Glomerular visceral epithelial cell (primary cell): ENCODE measurements around the gene DPF3.
A peak's percentile ranks its signal among the peaks of the same experiment; 100 is the strongest.

Experiments used
- DNase-seq: peaks from one replicate; pipeline ENCODE4 v3.0.0-alpha.2; 2016; ENCODE audit errors: extremely low spot score

DPF3 gene

DNA sequence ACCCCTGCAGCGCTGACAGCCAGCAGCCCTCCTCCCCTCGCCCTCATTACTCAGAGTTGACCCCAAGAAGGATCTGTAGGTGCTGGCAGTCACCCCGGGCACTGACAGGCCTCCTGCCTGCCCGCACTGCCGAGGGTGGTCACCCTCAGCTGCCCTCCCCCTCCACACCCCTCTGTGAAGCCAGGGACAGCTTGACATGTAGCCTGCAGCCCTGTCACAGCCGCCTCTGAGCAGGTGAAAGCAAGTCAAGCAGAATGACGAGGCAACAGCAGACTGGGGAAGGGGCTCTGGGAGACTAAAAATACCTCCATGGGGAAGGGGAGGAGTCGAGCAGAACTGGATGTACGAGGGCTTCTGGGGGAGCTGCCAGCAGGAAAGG lies 178.1 kb downstream of the DPF3 start:
- no peak for DNase-seq

DNA sequence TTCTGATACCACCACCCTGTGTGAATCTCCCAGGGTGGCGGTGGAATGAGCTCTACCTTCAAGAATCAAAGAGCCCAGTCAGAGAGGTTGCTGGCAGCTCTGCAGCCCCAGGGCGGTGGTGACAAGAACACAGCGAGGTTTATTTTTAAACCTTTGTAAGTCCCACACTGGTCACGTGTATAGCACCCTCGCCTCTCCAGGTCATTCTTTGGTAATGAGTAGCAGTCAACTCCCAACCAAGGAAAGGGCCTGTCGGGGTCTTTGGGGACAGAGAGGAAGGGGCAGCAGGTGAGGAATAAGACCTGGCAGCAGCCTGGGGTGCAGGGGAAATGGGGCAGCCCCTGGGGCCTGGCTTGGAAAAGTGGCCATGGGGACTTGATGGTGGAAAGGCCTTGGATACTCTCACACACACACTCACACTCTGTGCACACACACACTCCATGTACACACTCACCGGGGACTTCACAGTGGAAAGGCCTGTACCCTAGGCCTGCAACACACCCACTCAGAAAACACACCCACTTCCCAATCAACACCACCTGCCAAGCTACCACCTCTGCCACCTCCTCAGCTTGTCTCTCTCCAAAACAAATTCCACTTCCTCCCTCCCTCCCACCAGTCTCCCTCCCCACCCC lies 178.6 kb downstream of the DPF3 start:
- DNase-seq = no peak

DNA sequence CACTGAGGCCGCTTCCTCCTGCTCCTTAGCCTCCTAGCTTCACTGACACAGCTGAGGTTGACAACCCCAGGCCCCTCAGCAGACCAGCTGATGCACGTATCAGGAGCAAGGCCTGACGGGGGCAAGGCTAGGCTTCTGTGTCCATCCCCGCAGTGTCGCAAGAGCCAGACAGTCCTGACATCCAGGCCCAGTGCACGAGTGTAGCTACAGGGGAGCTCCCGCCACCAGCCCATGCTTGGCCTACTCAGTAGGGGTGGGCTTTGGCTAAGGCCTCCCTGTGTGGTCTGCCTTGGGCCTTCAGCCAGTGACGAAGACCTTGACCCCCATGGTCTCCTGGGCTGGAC lies 179.1 kb downstream of the DPF3 start:
- no peak for DNase-seq

DNA sequence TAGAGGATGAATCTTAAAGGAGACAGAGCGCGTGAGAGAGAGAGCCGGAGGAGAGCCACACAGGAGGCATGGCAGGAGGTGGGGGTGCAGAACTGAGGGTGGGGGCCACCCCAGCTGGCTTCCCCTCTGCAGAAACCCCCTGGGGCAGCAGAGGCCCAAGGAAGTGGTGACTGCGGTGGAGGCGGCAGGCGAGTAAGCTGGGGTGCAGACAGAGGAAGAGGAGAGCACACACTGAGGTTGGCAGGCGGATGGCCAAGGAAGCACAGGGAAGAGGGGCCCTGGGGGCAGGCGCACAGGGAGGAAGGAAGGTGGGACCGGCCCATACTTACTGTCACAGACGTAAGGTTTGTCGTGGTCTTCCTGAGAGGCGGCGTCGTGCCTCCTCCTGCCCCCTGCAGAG lies 179.8 kb downstream of the DPF3 start:
- no peak for DNase-seq

DNA sequence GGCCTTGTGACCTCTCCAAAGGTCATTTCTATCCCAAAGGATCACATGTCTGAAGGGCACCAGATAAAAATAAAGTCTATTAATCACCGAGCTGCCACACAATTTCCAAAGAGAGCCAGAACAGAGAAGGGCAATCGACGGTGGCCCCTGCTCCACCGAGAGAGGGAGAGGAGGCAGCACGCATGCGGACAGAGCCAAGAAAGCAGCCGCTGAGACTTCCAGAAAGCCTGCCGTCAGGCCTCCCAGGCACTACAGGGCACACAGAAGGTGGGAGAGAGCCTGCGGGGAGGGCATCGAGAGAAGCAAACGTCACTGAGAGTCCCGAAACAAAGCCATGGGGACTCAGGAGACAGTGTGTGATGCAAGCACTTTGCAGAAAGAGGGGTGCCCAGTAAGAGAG lies 182.0 kb downstream of the DPF3 start:
- DNase-seq = no peak

DNA sequence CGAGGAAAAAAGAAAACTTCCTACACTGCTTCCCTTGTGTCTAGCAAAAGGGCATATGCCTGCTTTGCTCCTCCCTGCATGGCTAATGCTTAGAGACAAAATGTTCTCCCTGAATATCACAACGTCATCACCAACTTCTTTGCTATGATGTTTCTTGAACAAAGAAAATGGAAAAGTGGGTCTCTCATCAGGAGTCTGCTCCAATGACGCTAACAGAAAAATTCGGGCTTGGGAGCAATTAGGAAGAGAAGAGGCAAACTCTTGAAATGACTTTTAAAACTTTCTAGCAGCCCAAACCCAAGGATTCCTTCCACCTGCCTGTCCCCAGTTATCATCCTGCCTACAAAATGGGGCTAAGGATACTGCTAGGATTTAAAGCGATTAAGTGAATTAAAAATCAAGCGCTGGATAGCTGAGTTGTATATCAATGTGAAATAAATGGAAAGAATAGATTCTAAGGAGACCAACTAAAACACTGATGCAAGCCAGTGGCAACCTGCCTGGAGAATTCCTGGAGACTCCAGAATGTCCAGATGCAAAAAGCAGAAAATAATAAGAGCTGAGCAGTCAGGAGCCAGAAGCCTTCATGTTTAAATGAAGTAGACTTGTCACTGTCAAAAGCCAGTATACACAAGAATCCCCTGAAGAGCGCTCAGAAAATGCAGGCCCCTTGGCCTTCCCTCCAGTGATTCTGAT lies 183.8 kb downstream of the DPF3 start:
- no peak for DNase-seq

DNA sequence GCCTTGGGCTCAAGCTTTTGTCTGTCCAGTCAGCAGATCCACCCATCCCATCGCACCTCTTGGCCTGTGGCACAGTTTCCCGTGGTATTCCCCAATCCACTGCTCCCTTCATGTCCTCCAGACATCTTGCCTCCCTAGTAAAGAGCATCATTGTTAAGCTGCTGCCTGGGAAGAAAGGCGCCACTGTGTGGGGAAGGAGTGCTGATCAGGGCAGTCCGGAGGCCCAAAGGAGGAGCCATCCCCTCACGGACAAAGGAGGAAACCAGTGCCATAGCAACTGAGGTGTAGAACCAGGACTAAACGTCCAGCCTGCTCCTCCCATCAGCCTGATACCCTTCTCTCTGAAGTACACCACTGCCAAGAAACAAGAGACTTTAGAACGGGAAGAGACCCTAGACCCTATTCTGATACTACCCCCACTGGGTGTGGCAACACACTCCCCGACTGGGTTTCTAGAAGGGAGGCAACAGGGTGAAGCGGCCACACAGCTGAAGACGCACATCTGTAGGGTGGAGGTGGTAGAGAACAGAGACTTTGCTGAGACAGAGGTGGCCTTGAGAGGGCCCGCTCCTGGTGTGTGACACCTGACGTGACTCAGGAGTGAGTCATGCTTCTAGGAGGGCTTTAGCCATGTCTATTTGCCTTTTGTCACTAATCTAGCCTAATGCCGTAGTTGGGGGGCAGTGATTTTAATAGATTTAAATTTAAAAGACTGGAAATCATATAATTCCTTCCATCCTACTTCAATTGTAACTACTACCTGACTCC lies 185.0 kb downstream of the DPF3 start:
- no peak for DNase-seq

DNA sequence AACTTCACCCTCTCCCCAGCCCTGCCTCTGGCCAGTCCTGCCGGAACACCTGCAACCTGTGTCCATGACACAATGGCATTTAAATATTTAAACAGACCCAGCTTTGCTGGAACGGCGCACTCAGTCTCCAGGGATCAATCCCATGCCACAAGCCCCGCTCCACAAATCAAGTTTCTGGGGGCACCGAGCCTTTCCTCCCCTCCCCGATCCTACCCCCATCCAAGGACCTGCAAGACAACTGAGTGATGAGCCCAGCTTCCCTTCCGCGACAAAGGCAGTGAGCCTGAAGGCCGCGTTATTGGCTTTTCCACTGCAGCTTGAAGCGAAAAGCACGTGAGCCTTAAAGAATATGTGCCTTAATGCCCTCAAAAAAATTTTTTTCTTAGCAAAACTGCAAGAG lies 185.7 kb downstream of the DPF3 start:
- DNase-seq = no peak

DNA sequence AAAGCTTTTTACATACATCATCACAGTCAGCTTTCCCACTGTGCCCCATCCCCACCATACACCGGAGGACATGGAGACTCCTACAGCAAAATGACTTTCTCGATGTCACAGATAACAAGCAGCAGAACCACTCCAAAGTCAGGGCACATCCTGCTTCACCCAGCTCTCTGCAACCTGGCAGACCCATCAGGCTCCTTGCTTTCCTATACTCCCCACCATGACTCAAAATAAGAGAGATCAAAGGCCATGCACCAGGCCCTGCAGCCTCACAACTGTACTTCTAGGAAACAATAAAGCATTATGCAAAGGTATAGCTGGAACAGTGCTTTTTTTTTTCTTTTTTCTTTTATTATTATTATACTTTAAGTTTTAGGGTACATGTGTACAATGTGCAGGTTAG lies 187.4 kb downstream of the DPF3 start:
- no peak for DNase-seq

DNA sequence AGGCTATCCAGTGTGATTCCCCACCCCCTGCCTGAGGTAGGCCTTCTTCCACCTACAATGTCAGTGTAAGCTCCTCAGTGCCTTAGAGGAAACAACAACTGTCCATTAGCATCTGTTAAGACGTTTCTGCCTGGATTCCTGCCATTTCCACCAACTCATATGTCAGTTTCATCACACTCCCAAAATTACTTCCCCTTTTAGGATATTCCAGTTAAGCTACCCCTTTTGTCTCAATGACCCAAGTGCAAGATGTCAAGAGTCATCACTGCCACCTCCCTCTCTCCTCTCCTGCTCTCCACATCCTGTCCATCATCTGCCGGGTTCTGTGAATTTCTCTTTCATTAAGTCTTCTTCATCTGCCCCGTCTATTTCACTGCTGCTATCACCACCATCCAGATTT lies 189.4 kb downstream of the DPF3 start:
- DNase-seq = no peak

DNA sequence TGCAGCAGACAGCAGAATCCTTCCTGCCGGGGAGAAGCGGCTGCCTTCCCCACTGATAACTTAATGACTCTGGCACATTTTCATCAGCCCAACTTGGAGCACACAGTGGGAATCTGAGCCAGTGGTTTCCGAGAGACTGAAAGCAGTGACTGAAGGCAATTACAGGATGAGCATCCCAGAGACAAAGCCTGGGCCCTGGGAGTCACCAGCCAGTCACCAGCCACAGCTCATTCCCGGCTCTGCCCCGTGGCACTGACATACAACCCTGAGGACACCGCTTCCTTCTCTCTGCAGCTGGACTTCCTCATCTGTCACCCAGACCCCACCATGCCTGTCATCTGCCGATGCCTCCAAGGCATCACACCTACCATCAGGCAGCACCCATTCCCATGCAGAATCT lies 192.3 kb downstream of the DPF3 start:
- DNase-seq = no peak

DNA sequence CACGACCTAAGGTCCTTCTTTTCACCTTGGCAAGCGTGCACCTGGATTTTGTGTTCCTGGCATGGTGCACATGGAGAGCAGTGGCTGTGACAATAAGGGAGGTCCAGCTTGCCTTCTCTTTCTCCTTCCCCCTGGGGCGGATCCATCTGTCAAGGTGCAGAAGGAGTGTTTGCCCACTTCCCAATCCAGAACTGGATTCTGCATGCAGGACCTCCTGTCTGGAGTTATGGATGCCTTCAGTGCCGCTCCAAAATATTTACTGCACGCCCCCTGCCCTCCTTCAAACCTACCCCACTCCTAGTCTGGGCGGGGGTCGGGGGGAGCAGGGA lies 192.7 kb downstream of the DPF3 start:
- no peak for DNase-seq

DNA sequence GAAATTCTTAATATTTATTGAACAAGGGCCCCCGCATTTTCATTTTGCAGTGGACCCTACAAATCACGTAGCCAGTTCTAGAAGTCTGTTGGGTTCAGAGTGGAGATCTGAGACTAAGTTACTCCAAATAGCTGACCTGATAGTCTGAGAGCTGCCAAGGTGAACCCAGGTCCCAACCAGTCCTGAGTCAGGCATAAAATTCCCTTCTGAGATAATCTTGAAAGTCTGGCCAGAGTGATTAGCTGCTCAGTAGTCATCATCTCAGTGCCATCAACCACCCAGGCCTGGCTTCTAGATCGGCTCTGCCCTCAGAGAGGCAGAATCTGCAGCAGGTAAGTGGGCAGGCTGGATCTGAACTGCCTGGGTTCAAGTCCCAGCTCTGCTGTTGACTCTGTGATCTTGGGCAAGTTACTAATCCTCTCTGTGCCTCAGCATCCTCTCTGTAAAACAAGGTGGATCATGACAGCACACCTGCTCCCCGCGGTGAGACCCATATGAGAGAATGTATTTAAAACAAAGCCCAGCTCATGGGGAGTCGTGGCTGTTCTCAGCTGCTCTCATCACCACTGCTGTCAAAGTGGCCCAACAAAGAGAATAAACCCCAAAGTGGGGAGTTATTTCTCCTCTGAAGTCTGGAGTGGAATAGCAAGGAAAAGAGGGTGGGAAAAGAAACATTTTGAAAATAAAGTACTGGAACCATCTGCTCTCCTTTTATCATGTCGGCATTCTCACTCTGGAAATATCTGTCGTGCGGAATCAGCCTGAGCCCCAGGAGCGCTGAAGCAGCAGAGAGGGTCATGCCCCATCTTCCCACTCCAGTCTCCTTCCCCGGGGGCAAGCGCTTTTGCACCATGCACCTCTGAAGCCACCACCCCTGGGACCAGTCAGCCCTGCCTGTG lies 193.3 kb downstream of the DPF3 start:
- no peak for DNase-seq

DNA sequence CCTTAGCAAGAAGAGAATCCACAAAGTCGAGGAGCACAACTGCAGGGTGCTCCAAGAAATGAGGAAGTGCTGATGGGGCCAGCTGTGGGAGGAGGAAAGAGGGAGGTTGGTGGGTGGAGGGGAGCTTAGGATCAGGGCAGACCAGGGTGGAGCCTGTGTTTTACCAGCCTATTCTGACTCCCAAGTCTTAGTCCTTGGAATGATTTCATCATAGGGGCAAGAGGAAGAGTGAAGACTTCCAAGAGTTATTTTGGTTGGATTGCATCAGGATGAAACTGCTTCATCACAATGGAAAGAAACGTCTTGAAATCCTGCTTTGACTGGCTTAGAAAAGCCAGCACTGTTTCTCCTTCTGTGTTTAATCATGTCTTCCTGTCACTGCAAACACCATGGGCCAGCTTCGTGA lies 194.0 kb downstream of the DPF3 start:
- no peak for DNase-seq

DNA sequence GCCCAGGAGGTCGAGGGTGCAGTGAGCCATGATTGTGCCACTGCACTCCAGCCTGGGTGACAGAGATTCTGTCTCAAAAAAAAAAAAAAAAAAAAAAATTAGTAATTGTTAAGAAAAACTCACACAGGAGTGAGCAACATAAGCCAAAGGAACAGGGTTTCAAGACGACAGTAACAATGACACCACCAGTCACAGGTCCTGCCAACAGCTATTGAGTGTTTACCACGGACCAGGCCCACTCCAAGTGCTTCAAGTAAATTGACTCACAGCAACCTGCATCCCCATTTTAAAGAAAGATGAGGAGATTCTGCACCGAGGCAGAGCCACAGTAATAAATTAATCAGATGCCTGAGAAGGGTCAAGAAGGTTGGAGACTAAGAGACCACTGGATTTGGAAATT lies 194.5 kb downstream of the DPF3 start:
- DNase-seq = no peak

DNA sequence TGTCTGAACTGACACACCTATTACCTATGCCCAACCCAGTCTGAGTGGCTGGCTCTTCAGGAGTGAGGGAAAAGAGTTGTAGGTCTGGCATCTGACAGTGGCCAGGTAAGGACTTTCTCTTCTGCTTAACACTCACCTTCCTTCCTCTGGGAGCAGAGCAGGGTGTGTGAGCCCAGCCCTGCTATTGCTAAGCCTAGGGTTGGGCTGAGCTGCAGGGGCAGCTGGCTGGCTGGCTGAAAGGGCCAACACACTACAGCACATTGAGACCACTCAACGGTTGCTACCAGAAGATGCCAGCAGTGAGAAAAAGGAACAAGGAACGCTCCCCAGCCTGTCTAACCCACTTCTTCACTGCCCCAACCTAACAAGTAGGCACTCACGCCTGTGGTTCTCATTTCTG lies 201.2 kb downstream of the DPF3 start:
- DNase-seq = no peak

DNA sequence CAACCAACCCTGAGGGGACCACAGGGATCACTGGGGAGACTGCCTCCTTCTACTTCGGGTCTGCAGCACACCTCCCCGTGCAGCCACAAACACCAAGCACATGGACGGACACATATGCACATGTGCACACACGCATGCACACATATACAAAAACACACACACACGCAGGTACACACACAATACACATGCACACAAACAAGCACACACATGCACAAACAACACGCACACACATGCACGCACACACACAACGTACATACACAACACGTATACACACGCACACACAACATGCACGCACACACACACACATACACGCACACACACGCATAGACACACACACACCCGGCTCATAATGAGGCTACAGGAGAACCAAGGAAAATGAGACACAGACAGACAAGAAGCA lies 203.6 kb downstream of the DPF3 start:
- DNase-seq = no peak

DNA sequence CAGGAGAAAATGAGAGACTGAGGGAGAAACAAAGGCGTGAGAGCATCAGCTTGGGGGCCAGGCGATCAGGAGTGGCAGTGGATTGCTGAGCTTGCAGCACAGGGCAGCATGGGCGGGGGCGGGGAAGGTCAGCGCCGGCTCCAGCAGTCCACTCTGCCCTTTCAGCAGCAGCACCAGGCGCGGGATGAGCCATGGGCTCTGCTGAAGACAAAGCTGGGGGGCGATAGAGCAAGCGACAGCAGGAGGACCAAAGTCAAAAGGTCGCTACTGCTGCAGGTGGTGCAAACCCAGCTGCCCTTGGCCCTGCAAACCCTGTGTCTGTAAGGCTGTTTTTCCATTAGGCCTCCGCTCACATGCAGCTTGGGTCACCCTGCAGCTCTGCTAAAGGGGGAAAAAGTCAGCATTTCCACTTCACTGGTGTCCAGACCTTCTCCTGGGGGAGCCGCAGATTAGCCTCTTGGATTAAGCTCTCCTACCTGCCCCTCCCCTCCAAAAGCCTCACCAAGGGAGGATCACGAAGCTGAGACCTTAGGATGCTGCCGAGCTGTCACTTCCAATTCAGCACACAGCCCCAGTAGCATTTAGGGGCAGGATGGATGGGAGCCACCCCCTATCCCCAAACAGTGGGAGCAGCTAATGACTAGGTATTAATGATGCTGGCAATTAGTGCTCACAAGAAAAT lies 204.8 kb downstream of the DPF3 start:
- DNase-seq = no peak

DNA sequence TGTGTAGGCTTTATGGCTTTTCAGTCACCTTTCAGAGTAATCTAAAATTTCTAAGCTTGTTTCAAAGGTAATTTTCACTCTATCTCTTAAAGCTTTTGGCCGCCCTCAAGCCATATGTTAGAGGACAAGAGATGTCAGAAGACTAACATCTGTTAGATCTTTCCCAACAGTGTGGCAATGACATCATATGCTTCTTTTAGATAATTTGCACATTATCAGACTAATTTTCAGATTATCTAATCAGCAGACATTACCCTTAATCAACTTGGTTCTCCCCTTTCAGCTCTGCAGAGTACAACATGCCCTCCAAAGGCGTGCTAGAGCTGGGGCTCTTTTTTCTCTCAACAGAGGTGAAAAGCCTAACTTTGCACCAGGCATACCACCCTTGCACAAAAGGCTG lies 207.1 kb downstream of the DPF3 start:
- DNase-seq = no peak

DNA sequence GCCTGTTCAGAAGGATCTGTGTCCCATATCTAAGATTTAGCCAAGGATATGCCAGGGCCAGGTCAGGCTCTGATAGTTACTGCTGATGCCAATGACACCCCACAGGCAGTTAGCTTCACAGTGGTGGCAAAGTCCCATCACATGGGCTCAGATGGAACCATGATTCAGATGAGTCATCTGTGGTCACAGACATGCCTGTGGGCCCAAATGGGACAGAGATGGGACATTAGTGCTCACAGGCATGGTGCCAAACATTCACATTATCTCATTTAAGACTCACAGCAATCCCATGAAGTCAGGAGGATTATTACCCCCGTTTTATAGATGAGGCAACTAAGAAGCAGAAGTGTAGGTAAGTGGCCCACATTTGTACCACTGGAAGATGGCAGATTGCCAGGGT lies 207.8 kb downstream of the DPF3 start:
- peak; percentile 65 for DNase-seq

DNA sequence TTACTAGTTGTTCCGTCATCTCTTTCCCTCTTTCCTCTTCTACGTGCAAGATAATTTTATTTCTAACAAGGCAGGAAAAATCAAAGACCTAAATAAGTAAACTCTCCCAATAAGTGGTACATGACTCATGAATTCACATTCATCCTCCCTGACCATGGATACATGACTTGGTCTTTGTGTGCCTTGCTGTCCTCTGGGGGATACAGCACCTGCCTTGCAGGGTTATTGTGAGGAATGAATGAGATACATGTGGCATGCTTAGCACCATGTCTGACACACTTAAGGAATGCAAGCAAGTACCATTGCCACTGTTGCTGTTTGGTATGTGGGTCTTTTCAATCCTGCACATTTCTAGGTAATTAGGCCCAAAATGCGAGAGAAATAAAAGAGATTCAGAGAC lies 208.4 kb downstream of the DPF3 start:
- DNase-seq = no peak

DNA sequence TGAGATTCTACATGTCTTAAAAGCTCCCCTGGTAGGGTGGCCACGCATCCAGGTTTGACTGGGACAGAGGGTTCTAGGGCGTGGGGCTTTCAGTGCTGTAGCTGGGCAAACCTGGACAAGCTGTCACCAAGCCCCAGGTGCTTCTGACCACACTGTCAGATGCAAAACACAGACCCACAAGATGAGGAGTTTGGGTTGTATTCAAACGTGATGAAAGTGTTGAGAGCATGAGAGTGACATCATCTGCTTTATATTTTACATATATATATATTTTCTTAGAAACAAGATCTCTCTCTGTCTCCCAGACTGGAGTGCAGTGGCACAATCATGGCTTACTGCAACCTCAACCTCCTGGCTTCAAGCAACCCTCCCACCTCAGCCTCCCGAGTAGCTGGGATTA lies 210.1 kb downstream of the DPF3 start:
- no peak for DNase-seq
